HepG2 (cell line): Measurements from ENCODE around the gene IQCE. TPM values are rescaled to one million over a fixed set of nuclear protein-coding genes. Genes with fewer than 3 reads are reported as not detected.

Experiments
- ATAC-seq: fragments of 200-7000 bp; cut with Tn5 transposase; 3 replicates; pipeline ENCODE4 v1.9.1; 2020; ENCODE audit warnings: mild to moderate bottlenecking, moderate library complexity
- BruUV-seq: library from RNA; stranded (reverse); fragments of 400-500 nt; replicated peaks from 2 replicates; lab custom pipeline; 2021; lab: Mats Ljungman, UMichigan
- CTCF ChIA-PET: fragments of 300-600 bp; formaldehyde crosslinking; extraction: SDS; loops from one replicate; lab custom pipeline; 2021; ENCODE audit warnings: low total read pairs, inconsistent platforms, low intra/inter-chr PET ratio; lab: Yijun Ruan, JAX
- POLR2A ChIA-PET: fragments of 350-600 bp; sonication (Branson Sonifier 250); formaldehyde crosslinking; loops from one replicate; lab custom pipeline; 2020; ENCODE audit warnings: antibody characterized with exemption, inconsistent platforms; lab: Yijun Ruan, JAX
- DNase-seq: peaks from one replicate; pipeline ENCODE4 v3.0.0-alpha.2; 2015; ENCODE audit warnings: low spot score
- FAIRE-seq: peaks from 3 replicates; lab custom pipeline; 2011; peaks lifted over from hg19 to GRCh38; lab: Jason Lieb, UNC
- H2AFZ ChIP-seq: one replicate; pipeline ENCODE4 v1.6.1; 2011; ENCODE audit warnings: low read length, inconsistent platforms
- H3K27ac ChIP-seq: fragments of 300-600 bp; 3 replicates; pipeline ENCODE4 v1.8.0; 2011; ENCODE audit warnings: mixed run types, mild to moderate bottlenecking, mixed read lengths, low read length, inconsistent platforms; ENCODE audit not compliant: insufficient read depth; ENCODE audit errors: extremely low read length
- H3K27me3 ChIP-seq, 2 experiments: fragments of 200-600 bp in 1 of 2; 2 replicates in 1 of 2; 3 replicates in 1 of 2; pipeline versions ENCODE4 v1.6.0 to v1.8.0; 2011; ENCODE audit warnings: low read length in 2 of 2, mild to moderate bottlenecking in 2 of 2, moderate library complexity in 2 of 2, inconsistent platforms in 1 of 2; ENCODE audit not compliant: insufficient read depth in 2 of 2, control insufficient read depth in 1 of 2
- H3K36me3 ChIP-seq, 2 experiments: fragments of 200-600 bp in 1 of 2; replicated peaks in 1 of 2; 2 replicates in 1 of 2; 3 replicates in 1 of 2; pipeline versions ENCODE4 v1.5.1 to v1.8.0; 2011; ENCODE audit warnings: low read length in 2 of 2, inconsistent platforms in 1 of 2; ENCODE audit not compliant: insufficient read depth in 2 of 2, control insufficient read depth in 1 of 2
- H3K4me1 ChIP-seq: 2 replicates; pipeline ENCODE4 v1.5.1; 2012; ENCODE audit warnings: low read length, inconsistent platforms; ENCODE audit not compliant: insufficient read depth
- H3K4me2 ChIP-seq: 2 replicates; pipeline ENCODE4 v1.6.0; 2011; ENCODE audit warnings: low read depth, low read length, inconsistent platforms
- H3K4me3 ChIP-seq, 3 experiments: fragments of 200-600 bp in 1 of 3; sonication (generic), shearing (Covaris generic) in 1 of 3; replicated peaks in 1 of 3; 2 replicates each; pipeline ENCODE4 v1.5.1; 2011 to 2016; ENCODE audit warnings: low read length in 3 of 3, inconsistent platforms in 2 of 3, low read depth in 2 of 3, mild to moderate bottlenecking in 2 of 3, control low read depth in 1 of 3, mixed read lengths in 1 of 3; ENCODE audit not compliant: insufficient read depth in 1 of 3
- H3K79me2 ChIP-seq: one replicate; pipeline ENCODE4 v1.6.1; 2011; ENCODE audit warnings: low read length, inconsistent platforms; ENCODE audit not compliant: insufficient read depth
- H3K9ac ChIP-seq: 2 replicates; pipeline ENCODE4 v1.6.0; 2011; ENCODE audit warnings: mild to moderate bottlenecking, low read depth, low read length, inconsistent platforms; ENCODE audit not compliant: insufficient read depth
- H3K9me3 ChIP-seq: 2 replicates; pipeline ENCODE4 v1.5.1; 2012; ENCODE audit warnings: mild to moderate bottlenecking, low read length
- H4K20me1 ChIP-seq: 2 replicates; pipeline ENCODE4 v1.6.0; 2011; ENCODE audit warnings: inconsistent platforms, mild to moderate bottlenecking, low read length, moderate library complexity; ENCODE audit not compliant: insufficient read depth
- CCDC6 ChIP-seq: sonication (generic); formaldehyde crosslinking; IDR thresholded peaks from 2 replicates; pipeline ENCODE4 v1.8.1; 2022; ENCODE audit warnings: mild to moderate bottlenecking, missing genetic modification reagents, moderate library complexity
- ELF1 ChIP-seq: sonication (generic); formaldehyde crosslinking; IDR thresholded peaks from 2 replicates; pipeline ENCODE4 v1.4.0; 2020; ENCODE audit warnings: missing genetic modification reagents
- XRCC5 ChIP-seq: fragments of 200-400 bp; formaldehyde crosslinking; optimal IDR thresholded peaks from 2 replicates; pipeline ENCODE3; 2017; ENCODE audit warnings: mild to moderate bottlenecking, low read length
- ZSCAN31 ChIP-seq: sonication (generic); formaldehyde crosslinking; IDR thresholded peaks from 2 replicates; pipeline ENCODE4 v1.5.0; 2020; ENCODE audit warnings: low read depth, mild to moderate bottlenecking, missing genetic modification reagents
- WGBS: methylation state at CpG from one replicate; pipeline ENCODE4 v1.1.6; 2017; ENCODE audit warnings: low lambda C conversion rate; 5-methylcytosine and 5-hydroxymethylcytosine counted together
- in situ Hi-C: cut with HindIII; loops from 2 replicates; pipeline ENCODE4 v1.10.0; 2017; ENCODE audit warnings: low pct_unique_long_range_greater_than_20kb; ENCODE audit not compliant: extremely low pct_ligation_motif_present
- intact Hi-C: fragments of 100-400 bp; cut with micrococcal nuclease; formaldehyde crosslinking; loops from one replicate; pipeline ENCODE4 v1.10.0; 2022; ENCODE audit not compliant: unreplicated experiment
- polyA plus RNA-seq, 8 experiments: library from polyadenylated mRNA; depleted of rRNA in 3 of 8; stranded (reverse) in 7 of 8; unstranded in 1 of 8; fragments of >200 nt; fragmentation: Illumina TruSeq in 4 of 8; extraction: Trizol in 4 of 8; gene quantifications; 2 replicates each; pipeline versions ENCODE4 v1.2.1 to v1.2.3, GENCODE V29; 2011 to 2016; ENCODE audit warnings: low read depth in 4 of 8, missing spikeins in 1 of 8, mixed read lengths in 1 of 8; ENCODE audit not compliant: insufficient read depth in 1 of 8
- total RNA-seq, 5 experiments: library from RNA; depleted of rRNA; stranded (reverse); fragments of >200 nt; fragmentation: Illumina TruSeq; extraction: Trizol; gene quantifications; 2 replicates each; pipeline ENCODE4 v1.2.3, GENCODE V29; 2016; ENCODE audit warnings: low read depth in 1 of 5
- TF ChIP-seq, protein P1 (sequence below): sonication (generic); formaldehyde crosslinking; IDR thresholded peaks from 2 replicates; pipeline ENCODE4 v1.5.1; 2020; ENCODE audit warnings: mild to moderate bottlenecking, missing genetic modification reagents, moderate library complexity
- TF ChIP-seq, protein P2 (sequence below): sonication (generic); formaldehyde crosslinking; IDR thresholded peaks from 2 replicates; pipeline ENCODE4 v1.9.0; 2021; ENCODE audit warnings: missing genetic modification reagents, borderline replicate concordance
- TF ChIP-seq, protein P3 (sequence below): sonication (generic); formaldehyde crosslinking; IDR thresholded peaks from 2 replicates; pipeline ENCODE4 v1.8.1; 2023; ENCODE audit warnings: mild to moderate bottlenecking, missing genetic modification reagents, borderline replicate concordance
- TF ChIP-seq, protein P4 (sequence below): sonication (generic); formaldehyde crosslinking; IDR thresholded peaks from 2 replicates; pipeline ENCODE4; 2020; ENCODE audit warnings: missing genetic modification reagents, mild to moderate bottlenecking, borderline replicate concordance

IQCE gene
- total and polyA plus RNA-seq, 2 of the 13 experiments (the other 11 are each of a cell fraction or from before 2014, with no cell fraction given) = 1.5 to 2.5 TPM

DNA sequence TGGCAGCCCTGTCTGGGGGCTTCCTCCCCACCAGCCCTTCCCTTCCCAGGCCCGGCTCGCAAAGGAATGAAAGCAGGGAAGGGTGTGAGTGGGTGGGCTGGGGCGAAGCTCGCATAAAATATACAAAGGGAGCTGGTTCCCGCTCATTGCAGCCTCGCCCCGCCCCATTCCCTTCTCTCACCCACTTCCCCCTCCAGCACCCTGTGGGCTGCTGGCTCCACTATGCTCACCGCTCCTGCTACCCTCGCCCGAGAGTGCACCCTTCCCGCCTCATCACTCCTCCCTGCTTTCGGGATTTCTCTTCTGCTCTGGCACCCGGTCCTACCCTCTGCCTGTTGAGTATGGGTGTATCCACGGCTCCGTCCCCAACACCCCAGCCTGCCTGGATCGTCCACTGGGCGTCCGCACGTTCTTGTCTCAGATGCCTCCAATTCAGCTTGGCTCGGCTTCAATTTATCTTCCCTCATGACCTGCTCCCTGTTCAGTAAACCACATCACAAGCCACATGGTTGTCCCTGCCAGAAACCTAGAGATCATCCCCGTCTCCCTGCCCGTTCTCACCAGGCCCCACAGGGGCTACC, 58.6 kb downstream of the IQCE start (continued):
- TF ChIP-seq, protein P1, sequence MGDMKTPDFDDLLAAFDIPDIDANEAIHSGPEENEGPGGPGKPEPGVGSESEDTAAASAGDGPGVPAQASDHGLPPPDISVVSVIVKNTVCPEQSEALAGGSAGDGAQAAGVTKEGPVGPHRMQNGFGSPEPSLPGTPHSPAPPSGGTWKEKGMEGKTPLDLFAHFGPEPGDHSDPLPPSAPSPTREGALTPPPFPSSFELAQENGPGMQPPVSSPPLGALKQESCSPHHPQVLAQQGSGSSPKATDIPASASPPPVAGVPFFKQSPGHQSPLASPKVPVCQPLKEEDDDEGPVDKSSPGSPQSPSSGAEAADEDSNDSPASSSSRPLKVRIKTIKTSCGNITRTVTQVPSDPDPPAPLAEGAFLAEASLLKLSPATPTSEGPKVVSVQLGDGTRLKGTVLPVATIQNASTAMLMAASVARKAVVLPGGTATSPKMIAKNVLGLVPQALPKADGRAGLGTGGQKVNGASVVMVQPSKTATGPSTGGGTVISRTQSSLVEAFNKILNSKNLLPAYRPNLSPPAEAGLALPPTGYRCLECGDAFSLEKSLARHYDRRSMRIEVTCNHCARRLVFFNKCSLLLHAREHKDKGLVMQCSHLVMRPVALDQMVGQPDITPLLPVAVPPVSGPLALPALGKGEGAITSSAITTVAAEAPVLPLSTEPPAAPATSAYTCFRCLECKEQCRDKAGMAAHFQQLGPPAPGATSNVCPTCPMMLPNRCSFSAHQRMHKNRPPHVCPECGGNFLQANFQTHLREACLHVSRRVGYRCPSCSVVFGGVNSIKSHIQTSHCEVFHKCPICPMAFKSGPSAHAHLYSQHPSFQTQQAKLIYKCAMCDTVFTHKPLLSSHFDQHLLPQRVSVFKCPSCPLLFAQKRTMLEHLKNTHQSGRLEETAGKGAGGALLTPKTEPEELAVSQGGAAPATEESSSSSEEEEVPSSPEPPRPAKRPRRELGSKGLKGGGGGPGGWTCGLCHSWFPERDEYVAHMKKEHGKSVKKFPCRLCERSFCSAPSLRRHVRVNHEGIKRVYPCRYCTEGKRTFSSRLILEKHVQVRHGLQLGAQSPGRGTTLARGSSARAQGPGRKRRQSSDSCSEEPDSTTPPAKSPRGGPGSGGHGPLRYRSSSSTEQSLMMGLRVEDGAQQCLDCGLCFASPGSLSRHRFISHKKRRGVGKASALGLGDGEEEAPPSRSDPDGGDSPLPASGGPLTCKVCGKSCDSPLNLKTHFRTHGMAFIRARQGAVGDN (CRISPR knock-in tag) = 0 out of 2 replicates have a peak, but pooled peaks have one; percentile 2
- TF ChIP-seq, protein P2, sequence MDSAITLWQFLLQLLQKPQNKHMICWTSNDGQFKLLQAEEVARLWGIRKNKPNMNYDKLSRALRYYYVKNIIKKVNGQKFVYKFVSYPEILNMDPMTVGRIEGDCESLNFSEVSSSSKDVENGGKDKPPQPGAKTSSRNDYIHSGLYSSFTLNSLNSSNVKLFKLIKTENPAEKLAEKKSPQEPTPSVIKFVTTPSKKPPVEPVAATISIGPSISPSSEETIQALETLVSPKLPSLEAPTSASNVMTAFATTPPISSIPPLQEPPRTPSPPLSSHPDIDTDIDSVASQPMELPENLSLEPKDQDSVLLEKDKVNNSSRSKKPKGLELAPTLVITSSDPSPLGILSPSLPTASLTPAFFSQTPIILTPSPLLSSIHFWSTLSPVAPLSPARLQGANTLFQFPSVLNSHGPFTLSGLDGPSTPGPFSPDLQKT (CRISPR knock-in tag) = no peak
- TF ChIP-seq CCDC6 (CRISPR knock-in tag) = no peak

DNA sequence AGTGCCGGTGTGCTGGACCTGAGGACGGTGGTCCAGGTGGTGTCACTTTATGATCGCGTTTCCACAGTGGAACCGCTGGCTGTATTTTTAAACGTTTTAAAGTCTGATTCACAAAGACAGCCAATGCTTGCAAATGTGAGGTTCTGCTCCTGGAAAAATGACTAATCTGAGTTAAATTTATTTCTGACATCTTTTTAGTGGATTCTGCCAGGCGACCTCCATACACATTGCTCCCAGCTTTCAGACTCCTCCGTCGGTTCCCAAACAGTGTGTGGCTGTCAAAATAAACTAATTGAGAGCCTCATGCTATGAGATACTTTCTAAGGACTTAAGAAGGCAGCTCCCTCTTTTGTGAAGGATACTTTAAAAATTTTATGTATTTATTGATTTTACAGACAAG, 60.3 kb downstream of the IQCE start:
- ChIA-PET CTCF (no interaction called here), POLR2A (interaction anchor here (1.0 to 6.6 kb wide), 3 partner anchors 9 to 45 kb away, joined by 3 to 80 read pairs (median 6); partner anchors contain the start of gene TTYH3)
- no TSS peak for BruUV-seq
- DNase-seq (no peak), FAIRE-seq (no peak), ATAC-seq (no peak)
- H3K27ac ChIP-seq = no peak overlapping the region
- no peak overlapping the region for H2AFZ ChIP-seq
- intact Hi-C loops = no loop called here
- no peaks in the 10 kb centered on the region for H3K9me3 ChIP-seq
- peaks cover 72% of the 10 kb centered on the region for H3K4me1 ChIP-seq
- in situ Hi-C loops = no loop called here
- no peaks in the 10 kb centered on the region; a peak in 1 of 5 replicates for H3K36me3 ChIP-seq
- H3K27me3 ChIP-seq = no peaks in the 10 kb centered on the region
- H3K9ac ChIP-seq = no peak overlapping the region
- no peaks in the 10 kb centered on the region for H4K20me1 ChIP-seq
- TF ChIP-seq ELF1 (CRISPR knock-in tag) (no peak), ZSCAN31 (no peak), XRCC5 (no peak)
- TF ChIP-seq, protein P3, sequence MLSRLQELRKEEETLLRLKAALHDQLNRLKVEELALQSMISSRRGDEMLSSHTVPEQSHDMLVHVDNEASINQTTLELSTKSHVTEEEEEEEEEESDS = no peak
- TF ChIP-seq, protein P4, sequence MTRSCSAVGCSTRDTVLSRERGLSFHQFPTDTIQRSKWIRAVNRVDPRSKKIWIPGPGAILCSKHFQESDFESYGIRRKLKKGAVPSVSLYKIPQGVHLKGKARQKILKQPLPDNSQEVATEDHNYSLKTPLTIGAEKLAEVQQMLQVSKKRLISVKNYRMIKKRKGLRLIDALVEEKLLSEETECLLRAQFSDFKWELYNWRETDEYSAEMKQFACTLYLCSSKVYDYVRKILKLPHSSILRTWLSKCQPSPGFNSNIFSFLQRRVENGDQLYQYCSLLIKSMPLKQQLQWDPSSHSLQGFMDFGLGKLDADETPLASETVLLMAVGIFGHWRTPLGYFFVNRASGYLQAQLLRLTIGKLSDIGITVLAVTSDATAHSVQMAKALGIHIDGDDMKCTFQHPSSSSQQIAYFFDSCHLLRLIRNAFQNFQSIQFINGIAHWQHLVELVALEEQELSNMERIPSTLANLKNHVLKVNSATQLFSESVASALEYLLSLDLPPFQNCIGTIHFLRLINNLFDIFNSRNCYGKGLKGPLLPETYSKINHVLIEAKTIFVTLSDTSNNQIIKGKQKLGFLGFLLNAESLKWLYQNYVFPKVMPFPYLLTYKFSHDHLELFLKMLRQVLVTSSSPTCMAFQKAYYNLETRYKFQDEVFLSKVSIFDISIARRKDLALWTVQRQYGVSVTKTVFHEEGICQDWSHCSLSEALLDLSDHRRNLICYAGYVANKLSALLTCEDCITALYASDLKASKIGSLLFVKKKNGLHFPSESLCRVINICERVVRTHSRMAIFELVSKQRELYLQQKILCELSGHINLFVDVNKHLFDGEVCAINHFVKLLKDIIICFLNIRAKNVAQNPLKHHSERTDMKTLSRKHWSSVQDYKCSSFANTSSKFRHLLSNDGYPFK (CRISPR knock-in tag) = no peak
- peaks cover 11% of the 10 kb centered on the region for H3K79me2 ChIP-seq
- peak overlapping the region; percentile 18; the same call in 1 of the 2 replicates for H3K4me2 ChIP-seq
- no peak overlapping the region for H3K4me3 ChIP-seq
- WGBS = 74% methylated on average over 9 of the region's 9 CpGs
